ENCODE data around the gene CDCA4.

Gene CDCA4

DNA sequence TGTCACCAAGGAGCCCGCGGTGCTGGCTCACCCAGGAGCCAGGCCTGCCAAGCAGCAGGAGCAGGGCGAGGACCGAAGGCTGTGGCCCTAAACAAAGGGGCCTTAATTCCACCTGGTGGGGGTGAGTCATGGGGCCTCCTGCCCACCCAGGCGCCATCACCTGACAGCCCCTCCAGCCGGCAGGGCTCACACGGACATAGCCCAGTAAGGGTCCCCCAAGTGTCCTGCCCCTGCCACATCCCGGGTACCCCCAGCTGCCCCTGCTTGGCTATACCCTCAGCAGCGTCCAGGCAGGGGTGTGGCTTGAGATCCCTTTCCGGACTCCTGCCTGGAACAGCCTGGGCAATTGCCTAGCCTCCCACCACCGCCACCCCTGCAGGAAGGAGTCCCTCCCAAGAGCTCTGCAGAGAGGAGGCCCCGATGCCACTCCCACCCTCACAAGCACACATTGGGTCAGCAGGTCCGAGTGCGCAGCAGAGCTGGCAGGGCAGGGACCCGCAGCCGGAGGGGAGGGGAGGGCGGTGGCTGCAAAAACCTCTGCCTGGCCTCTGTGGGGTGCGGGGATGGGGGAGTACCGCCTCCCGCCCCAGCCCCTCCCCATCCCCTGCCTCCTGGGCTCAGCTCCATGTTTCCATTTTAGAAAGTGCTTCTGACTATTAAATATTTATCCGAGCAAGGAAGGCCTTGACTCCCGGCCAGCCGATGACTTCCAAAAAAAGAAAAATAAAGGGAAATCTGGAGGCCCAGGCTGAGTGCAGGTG lies 47.3 kb downstream of the CDCA4 start:
- peak; percentile 89 for DNase-seq

DNA sequence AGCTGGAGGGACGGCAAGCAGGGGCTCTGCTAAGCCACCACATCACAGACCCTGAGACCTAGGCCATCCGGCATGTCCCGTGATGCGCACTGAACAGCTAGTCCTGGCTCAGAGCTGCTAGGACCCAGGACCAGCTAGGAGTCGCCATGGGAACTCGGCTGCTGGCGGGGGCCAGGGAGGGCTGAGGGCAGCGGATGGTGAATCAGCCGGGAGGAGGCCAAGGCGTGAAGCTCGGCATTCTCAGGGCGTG lies 47.8 kb downstream of the CDCA4 start:
- peak; percentile 86 for DNase-seq

- peak; percentile 76 for DNase-seq
Measured at GRCh38 chr14:104972301-104973134, 48.4 kb downstream of the CDCA4 start.

- DNase-seq = peak; percentile 31
Measured at GRCh38 chr14:104971447-104972240, 49.2 kb downstream of the CDCA4 start.

- DNase-seq = peak; percentile 83
Measured at GRCh38 chr14:104970231-104971068, 50.4 kb downstream of the CDCA4 start.

DNA sequence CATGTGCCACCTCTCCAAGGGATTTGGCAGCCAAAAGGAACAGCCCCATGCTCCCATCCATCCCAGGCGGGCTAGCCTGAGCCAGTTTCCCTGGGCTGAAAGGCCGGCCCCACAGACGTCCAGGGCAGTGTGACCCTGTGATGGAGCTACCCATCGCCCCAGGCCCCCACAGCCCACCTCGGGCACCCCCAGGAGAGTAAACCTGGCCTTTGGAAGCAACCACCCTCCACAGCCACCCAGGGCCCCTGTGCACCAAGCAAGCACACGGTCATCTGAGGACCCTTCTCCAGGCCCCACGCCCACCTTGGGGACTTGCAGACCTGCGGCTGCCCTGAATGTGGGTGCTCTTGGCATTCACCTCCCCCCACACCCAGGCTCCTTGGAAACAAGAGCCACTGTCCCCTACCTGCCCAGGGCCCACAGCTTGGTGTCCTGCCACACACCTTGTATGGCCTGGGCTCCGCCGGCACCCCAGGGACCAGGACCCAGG lies 51.1 kb downstream of the CDCA4 start:
- no peak for DNase-seq

GRCh38 chr14:104968541-104969401 lies 52.1 kb downstream of the CDCA4 start:
- peak; percentile 36 for DNase-seq

- peak; percentile 88 for DNase-seq
Measured at GRCh38 chr14:104968153-104968527, 52.7 kb downstream of the CDCA4 start.

DNA sequence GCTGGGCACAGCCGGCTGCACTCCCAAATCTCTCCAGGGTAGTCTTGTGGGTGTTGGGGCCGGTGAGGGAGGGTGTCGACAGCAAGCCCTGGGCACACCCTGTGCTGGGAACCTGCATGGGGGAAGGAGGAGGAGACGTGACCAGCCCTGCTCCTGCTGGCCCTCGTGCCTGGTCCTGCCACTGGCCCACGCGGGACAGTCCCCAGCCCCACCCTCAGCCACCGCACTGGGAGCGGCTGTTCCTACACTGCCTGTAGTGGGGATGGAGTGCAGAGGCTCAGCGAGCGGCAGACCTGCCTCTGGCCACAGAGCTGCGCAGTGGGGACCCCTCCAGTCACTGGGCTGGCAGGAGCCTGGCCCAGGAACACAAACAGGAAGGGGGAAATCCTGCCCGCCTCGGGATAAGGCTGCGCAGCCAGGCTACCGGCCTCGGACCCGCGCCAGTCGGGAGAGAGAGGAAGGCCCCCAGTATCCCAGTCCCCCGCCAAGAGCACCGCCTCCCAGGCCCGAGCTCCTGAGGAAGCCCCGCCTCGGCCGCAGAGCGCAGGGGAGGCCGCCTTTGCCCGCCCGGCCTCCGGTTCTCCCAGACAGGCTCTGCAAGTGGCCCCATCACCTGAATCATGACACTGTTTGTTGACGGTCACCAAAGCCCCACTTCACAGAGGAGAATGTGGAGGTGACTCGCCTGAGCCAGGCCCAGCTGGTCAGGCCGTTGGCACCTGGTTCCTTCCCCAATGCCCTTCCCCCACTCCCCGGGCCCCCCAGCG lies 53.3 kb downstream of the CDCA4 start:
- DNase-seq = peak; percentile 73

DNA sequence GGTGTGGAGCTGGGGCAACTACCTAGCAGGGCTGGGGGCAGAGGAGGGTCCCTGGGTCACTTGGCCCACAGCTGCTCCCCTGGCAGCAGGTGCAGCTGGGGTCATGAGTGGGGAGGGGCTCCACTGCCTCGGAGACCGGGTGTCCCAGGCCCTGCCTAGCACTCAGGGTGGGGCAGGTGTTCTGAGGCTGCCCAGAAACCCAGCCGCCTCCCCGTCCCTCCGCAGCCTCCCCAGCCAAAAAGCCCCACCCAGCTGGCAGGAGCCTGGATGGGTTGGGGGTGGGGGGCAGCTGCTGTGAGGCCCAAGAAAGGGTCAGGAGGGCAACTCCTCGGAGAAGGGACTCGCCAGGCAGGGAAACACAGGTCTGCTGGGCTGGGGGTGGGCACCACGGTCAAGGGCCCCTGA lies 53.9 kb downstream of the CDCA4 start:
- DNase-seq = peak; percentile 40

- no peak for DNase-seq
Measured at GRCh38 chr14:104966261-104966865, 54.5 kb downstream of the CDCA4 start.

DNA sequence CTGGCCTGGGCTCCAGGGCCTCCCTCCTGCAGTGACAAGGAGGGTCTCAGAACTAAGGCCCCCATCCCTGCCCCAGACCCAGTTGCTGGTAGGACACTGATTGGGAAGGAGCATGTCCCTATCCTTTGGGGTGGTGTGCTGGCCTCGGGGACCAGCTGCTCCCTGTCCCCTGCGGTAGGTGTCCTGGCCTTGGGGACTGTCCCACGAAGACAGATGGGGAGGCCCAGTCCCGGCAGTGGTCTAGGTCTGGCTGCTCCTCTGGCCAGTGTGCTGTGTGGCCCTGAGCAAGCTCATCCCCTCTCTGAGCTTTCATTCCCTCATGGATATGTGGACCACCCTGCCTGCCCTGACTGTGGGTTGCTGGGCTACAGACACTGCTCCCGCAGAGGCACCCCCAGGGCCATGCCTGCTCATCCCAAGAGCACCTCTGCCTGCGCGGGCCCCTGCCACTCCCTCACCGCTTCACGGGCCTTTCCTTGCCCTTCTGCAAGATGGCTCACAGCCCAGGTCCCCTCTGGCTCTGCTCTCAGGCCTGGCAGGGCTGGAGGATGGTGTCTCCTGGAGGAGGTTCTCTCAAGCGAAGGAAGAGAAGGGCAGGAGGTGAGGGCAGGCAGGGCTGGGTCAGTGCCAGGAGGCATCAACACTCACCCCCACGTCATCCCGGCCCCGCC lies 55.2 kb downstream of the CDCA4 start:
- no peak for DNase-seq

DNA sequence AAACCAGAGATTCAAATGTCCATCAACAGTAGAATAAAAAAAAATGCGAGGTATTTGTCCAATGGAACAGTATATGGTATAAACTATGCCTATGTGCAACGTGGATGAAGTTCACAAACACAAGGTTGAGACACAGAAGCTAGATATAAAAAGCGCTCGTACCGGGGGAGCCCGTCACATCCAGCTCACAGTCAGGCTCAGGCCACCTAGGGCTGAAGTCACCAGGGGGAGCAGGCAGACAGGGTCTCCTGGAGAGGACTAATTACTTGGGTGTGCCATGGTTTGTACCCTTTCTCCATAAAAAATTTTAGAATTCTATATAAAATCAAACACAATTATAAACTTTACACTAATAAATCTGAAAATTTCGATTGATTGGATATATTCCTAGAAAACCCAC lies 56.3 kb downstream of the CDCA4 start:
- DNase-seq = no peak
